Colonic mucosa (tissue), 4 donors: ENCODE measurements around the gene ITK. TPM values are rescaled to one million over a fixed set of nuclear protein-coding genes. Genes with fewer than 3 reads are reported as not detected.
"Not testable (repeated sequence)": the region's sequence is repeated elsewhere in the genome, so short reads cannot be mapped to it uniquely, and the experiment has no call there.

Source experiments
- DNase-seq: peaks from one replicate; pipeline ENCODE4 v3.0.0-alpha.2; 2020
- H3K27ac ChIP-seq: fragments of 200-600 bp; one replicate; pipeline ENCODE4 v1.8.0; 2021
- H3K27me3 ChIP-seq: fragments of 200-600 bp; one replicate; pipeline ENCODE4 v1.8.0; 2021
- H3K36me3 ChIP-seq: fragments of 200-600 bp; one replicate; pipeline ENCODE4 v1.8.0; 2021
- H3K4me1 ChIP-seq: fragments of 200-600 bp; one replicate; pipeline ENCODE4 v1.8.0; 2021; ENCODE audit warnings: mild to moderate bottlenecking
- H3K4me3 ChIP-seq: fragments of 200-600 bp; one replicate; pipeline ENCODE4 v1.8.0; 2021
- H3K9ac ChIP-seq, 2 donors: one replicate each; pipeline ENCODE4 v1.7.0; 2013; ENCODE audit warnings: control low read depth in 2 of 2, low read depth in 2 of 2, low read length in 2 of 2
- H3K9me3 ChIP-seq: fragments of 200-600 bp; one replicate; pipeline ENCODE4 v1.8.0; 2021
- CTCF ChIP-seq: fragments of 200-600 bp; IDR thresholded peaks from one replicate; pipeline ENCODE4 v1.8.0; 2022; ENCODE audit warnings: antibody characterized with exemption, mild to moderate bottlenecking
- intact Hi-C: fragments of 100-400 bp; cut with DNase I; formaldehyde crosslinking; loops from one replicate; pipeline ENCODE4 v1.14.1; 2022
- total RNA-seq, 2 donors: library from RNA; stranded (reverse); fragmentation: NEBNext Ultra II Directional in 1 of 2; extraction: Animal tissue kit (Norgen Biotek cat#: 25700) in 1 of 2; gene quantifications; one replicate each; pipeline ENCODE4 v1.2.1, GENCODE V29; 2021
- donor health status: healthy.
- donor health status: DM: no; HTN: no; CAD: no.
- donor health status: DM: no; HTN: no; CAD: no.

The ITK gene
- total RNA-seq, 2 donors from 2014 or later = 1.4 to 2.5 TPM

- H3K9ac ChIP-seq = no peak overlapping the region
Measured at GRCh38 chr5:157241483-157241882, 60.8 kb downstream of the ITK start.

GRCh38 chr5:157244704-157245103 is 64.1 kb downstream of the ITK start:
- not testable (repeated sequence) for H3K27me3 ChIP-seq, H3K4me3 ChIP-seq, H3K27ac ChIP-seq, H3K9me3 ChIP-seq, H3K9ac ChIP-seq, H3K4me1 ChIP-seq, DNase-seq, H3K36me3 ChIP-seq
- intact Hi-C loops = loop anchor here (10.0 kb wide), 2 partner anchors 100 to 230 kb away; partner anchors contain the start of gene MED7

More at GRCh38 chr5:157241483-157241882, 60.8 kb downstream of the ITK start:
- intact Hi-C loops = loop anchor here (10.0 kb wide), 2 partner anchors 97 to 233 kb away; partner anchors contain the start of gene MED7
- Histone ChIP-seq H3K27me3 (no peaks in the 10 kb centered on the region), H3K9me3 (no peaks in the 10 kb centered on the region), H3K36me3 (no peaks in the 10 kb centered on the region), H3K27ac (no peak overlapping the region), H3K4me1 (no peaks in the 10 kb centered on the region), H3K4me3 (no peak overlapping the region)
- DNase-seq = no peak
- TF ChIP-seq CTCF = no peak

GRCh38 chr5:157245476-157245875 is 64.8 kb downstream of the ITK start:
- TF ChIP-seq CTCF = no peak
- Histone ChIP-seq H3K4me3 (no peak overlapping the region), H3K4me1 (no peaks in the 10 kb centered on the region), H3K9me3 (no peaks in the 10 kb centered on the region), H3K27me3 (no peaks in the 10 kb centered on the region), H3K9ac (no peak overlapping the region), H3K27ac (no peak overlapping the region), H3K36me3 (no peaks in the 10 kb centered on the region)
- intact Hi-C loops = loop anchor here (10.0 kb wide), 2 partner anchors 101 to 229 kb away; partner anchors contain the start of gene MED7
- no peak for DNase-seq

GRCh38 chr5:157245886-157246285 is 65.2 kb downstream of the ITK start:
- Histone ChIP-seq H3K36me3 (no peaks in the 10 kb centered on the region), H3K27ac (no peak overlapping the region), H3K4me1 (no peaks in the 10 kb centered on the region), H3K4me3 (no peak overlapping the region), H3K27me3 (no peaks in the 10 kb centered on the region), H3K9ac (no peak overlapping the region), H3K9me3 (no peaks in the 10 kb centered on the region)
- DNase-seq = no peak
- no peak for TF ChIP-seq CTCF
- intact Hi-C loops = loop anchor here (10.0 kb wide), 2 partner anchors 101 to 229 kb away; partner anchors contain the start of gene MED7

- intact Hi-C loops = loop anchor here (10.0 kb wide), 2 partner anchors 102 to 228 kb away; partner anchors contain the start of gene MED7
- Histone ChIP-seq H3K9ac (no peak overlapping the region), H3K36me3 (no peaks in the 10 kb centered on the region), H3K27ac (no peak overlapping the region), H3K4me1 (no peaks in the 10 kb centered on the region), H3K9me3 (no peaks in the 10 kb centered on the region), H3K27me3 (no peaks in the 10 kb centered on the region), H3K4me3 (no peak overlapping the region)
- no peak for TF ChIP-seq CTCF
- no peak for DNase-seq
Measured at GRCh38 chr5:157247267-157247666, 66.6 kb downstream of the ITK start.

GRCh38 chr5:157248821-157249470 is 68.3 kb downstream of the ITK start:
- TF ChIP-seq CTCF = no peak
- no peak overlapping the region for H3K4me3 ChIP-seq
- no peaks in the 10 kb centered on the region for H3K36me3 ChIP-seq
- peak overlapping the region; percentile 53 for H3K27ac ChIP-seq
- intact Hi-C loops = loop anchor here (10.0 kb wide), 2 partner anchors 104 to 226 kb away; partner anchors contain the start of gene MED7
- no peaks in the 10 kb centered on the region for H3K27me3 ChIP-seq
- H3K4me1 ChIP-seq = no peaks in the 10 kb centered on the region
- H3K9me3 ChIP-seq = no peaks in the 10 kb centered on the region
- no peak overlapping the region for H3K9ac ChIP-seq
- peak; percentile 49 for DNase-seq
